Limb (tissue), 2 donors: ENCODE measurements around the gene ZKSCAN2.
A peak's percentile ranks its signal among the peaks of the same experiment; 100 is the strongest.

Experiments used
- DNase-seq, 2 donors: peaks; one replicate each; pipeline ENCODE4 v3.0.0-alpha.2; 2016; ENCODE audit errors: extremely low spot score in 2 of 2

The ZKSCAN2 gene

DNA sequence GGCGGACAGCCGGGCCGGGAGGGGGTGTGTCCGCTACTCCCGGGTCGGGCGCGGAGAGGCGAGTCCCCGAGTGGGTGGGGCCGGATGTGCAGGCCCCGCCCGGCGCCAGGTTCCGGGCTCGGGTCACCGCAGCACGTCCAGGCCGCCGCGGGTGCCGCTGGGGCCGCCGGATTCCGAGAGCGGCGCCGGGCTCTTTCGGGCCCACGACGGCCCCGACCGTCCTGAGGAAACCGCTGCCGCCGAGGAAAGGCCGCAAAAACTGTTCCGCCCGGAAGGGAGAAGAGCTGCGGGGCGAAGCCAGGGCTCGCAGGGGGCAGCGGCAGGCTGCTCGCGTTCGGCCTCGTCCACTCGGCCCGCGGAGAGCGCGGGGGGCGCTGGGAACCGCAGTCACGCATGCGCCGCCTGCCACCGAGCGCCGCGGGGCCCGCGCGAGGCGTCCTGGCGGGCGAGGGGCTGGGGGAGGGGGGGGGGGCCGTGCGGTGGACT lies at the start of gene ZKSCAN2:
Gene ZKSCAN2 (minus strand): TSS at position 376 of the 486 bp plus-strand sequence. CDS start 718 bp downstream, outside the sequence.
- DNase-seq: peak; percentile 81 to 96

DNA sequence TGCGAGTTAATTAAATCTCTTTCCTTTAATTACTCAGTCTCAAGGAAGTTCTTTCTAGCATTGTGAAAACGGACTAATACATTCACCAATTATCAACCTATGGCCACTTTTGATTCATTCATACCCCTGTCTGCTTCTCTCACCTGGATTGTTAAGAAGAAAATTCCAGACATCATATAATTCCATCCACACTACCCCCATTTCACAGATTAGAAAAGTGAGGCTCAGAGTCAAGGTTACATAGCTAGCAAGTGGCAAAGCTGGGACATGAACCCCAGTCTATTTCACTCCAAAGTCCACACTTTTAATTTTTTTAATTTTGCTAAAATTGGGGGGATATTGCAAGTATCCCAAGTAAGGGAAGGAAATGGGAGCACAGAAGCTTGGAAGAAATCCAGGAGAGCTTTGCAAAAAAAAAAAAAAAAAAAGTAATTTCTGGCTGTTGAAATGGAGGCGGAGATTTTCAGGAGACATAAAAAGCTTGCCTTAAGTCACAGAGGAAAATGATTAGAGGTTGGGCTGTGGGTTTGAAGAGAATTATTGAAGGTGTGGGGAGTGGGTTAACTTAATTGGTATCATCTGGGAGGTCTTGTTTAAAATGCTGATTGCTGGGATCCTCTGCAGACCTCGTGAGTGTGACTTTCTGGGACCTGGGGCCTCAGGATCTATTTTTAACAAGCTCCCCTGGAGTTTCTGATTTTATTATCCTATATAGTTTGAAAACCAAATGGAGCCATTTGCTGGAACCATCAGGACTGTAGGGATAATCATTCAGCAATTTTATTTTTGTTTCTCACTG lies 42.3 kb upstream of the ZKSCAN2 start:
- no peak for DNase-seq

DNA sequence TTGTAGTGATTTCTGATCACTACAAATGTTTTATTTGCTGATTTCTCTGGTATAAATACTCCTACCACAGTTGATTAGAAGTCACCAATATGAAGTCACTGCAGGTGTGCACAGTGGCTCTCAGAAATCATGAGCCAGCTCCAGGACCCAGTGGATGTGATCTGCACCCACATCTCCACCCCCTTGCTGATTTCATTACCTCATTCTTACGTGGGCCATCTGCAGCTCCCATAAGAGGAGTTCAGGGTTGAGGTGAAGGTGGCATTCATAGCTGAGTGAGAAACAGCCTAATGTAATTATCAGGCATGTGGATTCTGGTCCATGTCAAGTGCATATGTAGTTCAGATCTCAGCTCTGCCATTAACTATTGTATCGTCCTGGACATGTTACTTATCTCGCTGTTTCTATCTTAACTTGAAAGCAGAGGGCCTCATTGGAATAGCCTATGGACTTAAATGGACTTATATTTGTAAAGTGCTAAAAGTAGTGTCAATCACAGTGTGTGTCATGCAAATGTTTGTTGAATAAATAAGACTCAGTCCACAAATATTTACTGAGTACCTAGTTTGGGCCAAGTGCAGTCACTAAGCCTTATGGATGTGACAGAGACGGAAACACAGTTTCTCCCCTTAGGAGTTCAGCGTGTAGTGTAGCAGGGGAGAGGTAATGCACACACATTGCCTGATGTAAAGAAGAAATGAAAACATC lies 40.7 kb upstream of the ZKSCAN2 start:
- no peak for DNase-seq

DNA sequence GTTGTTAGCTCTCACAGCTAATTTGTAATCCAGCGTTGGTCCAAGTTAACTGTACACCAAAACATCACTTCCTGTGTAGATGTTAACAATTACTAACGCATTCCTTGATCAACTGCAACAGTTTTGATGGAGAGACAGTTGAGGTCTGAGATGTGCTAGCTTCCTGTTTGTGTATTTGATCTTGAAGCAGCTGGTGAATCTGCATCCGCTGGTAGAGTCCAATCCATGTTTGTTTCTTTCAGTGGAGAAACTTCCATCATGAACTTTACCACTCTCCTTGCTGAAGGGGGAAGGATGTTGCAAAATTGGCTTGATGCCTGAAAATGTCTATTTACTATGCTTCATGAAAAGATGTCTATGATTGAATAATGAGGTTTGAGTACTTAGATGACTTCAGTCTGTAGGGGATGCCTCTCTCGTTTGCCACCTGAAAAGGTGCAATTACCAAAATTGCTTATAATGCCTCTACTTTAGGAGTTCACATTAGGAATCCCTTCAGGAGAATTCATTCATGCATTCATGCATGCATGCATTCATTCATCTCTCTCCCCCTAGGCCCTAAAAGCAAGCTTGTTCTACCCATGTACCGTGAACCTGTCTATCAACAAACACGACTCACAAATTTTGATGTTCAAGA lies 39.6 kb upstream of the ZKSCAN2 start:
- no peak for DNase-seq

DNA sequence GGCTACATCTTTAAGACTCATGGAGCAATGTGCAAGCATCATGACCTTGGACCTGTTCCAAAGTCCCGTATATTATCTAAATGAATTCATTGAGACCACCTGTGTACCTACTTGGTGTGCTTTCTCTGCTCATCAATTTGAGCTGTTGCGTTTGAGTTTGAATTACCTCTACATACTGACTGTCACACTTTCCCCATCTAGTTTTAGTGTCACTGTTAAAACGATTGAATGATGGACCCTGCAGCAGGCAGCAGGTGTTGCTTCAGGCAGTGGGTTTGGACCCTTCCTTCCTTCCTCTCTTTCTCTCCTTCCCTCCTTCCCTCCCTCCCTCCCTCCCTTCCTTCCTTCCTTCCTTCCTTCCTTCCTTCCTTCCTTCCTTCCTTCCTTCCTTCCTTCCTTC lies 33.9 kb upstream of the ZKSCAN2 start:
- no peak for DNase-seq

DNA sequence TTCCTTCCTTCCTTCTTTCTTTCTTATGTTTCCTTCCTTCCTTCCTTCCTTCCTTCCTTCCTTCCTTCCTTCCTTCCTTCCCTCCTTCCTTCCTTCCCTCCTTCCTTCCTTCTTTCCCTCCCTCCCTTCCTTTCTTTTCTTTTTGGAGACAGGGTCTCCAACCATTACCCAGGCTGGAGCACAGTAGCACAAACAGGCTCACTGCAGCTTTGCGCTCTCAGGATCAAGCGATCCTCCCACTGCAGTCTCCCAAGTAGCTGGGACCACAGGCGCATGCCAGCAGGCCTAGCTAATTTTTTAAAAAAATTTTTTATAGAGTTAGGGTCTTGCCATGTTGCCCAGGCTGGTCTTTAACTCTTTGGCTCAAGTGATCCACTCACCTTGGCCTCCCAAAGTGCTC lies 31.8 kb upstream of the ZKSCAN2 start:
- DNase-seq: no peak

DNA sequence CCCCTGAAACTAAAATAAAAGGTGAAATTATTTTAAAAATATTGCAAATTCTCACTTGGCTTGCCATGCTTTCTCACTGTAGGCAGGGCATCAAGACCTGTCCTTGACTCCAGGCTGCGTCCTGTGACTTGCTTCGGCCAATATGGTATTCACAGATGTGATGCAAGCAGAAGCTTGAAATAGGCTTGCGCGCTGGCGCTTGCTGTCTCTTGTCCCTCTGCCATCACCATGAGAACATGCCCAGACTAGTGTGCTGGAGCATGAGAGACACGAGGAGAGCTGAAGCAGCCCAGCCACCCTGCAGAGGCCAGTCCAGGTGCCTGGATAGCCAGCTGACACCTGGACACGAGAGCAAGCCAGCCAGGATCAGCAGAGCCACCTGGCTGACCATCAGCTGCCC lies 21.8 kb upstream of the ZKSCAN2 start:
- no peak for DNase-seq

DNA sequence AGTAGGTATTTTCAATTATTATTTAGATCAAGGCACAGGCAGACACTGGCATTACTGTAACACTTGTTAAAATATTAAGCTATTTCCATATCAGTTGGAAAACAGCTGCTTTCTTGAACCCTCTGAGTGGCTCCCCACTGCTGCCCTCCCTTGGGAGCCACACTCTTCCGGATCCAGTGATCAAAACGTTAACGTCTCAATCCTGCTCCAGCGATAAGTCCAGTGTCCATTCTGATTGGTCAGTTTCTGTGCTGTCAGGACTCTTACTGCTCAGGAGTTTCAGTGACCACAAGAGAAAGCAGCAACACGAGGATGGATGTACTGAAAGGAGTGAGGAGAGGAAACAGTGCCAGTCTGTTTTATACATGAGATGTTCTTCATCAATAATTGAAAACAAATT lies 13.8 kb upstream of the ZKSCAN2 start:
- DNase-seq: no peak

DNA sequence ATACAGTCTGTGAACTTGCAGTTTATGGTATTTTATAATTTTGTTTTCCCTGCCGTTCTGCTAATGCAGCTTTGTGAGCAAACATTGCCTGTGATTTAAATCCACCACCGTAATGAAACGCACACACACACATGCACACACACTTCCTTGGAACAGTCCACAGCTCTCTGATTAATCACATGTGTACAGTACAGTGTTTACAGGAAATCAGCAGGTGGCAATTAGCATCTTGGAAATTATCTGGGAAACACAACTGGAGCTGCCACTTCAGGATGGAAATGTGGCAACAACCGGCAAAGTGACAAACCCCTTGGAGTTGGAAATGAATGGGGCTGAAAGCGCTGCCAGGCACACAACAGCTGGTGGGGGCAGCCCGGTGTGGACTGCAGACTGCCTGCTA lies 12.9 kb upstream of the ZKSCAN2 start:
- DNase-seq: no peak

DNA sequence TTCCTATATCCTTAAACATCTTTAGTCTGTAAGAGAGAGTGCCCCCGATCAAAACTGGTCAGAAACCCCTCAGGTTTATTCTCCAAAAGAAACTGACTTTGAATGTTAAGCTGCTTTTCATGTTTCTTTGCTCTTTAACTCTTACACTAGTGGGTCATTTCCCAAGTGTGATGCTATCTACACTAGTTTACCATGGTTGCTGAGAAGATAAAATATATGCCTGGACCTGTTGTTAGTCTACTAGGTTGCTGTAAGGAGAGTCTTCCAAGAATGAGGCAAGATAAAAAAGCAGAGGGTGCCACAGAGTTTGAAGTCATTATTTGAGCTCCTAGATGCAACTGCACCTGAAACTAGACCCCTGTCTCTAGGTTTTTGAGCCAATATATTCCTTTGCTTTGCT lies 12.2 kb upstream of the ZKSCAN2 start:
- DNase-seq: no peak

DNA sequence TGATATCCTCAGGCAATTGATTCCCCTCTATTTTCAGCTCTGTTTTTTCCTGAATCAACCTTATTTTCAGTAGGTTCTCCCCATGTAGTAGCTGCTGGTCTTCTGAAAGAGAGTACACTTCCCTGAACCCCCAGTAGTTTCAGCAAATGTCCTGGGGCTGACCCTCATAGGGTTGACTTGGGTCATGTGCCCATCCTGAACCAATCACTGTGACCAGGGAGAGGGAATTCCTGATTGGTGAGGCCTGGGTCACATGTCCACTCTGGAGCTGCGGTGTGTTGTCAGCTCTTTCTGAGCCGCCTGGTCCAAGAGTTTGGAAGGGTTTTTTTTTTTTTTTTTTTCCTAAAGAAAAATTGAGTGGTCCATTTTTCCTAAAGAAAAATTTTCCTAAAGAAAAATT lies 8.3 kb upstream of the ZKSCAN2 start:
- no peak for DNase-seq

DNA sequence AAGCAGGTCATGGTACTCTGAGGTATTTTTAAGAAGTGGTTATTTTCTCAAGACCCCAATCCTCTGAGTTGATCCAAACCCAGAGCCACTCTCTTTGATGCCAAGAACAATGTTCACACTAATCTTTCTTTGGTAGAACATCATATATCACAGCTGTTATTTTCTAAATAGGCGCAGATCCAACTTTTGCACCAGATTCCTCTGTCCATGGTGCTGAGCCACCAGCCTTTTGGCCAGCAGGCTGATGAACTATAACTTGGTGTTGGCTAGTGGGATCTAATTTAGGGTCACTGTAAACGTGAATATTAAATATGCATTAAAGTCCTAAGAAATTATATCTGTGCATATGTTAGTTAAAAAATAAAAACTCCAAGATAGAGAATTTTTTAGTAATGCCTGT lies 7.0 kb upstream of the ZKSCAN2 start:
- DNase-seq: peak; percentile 43 to 47

DNA sequence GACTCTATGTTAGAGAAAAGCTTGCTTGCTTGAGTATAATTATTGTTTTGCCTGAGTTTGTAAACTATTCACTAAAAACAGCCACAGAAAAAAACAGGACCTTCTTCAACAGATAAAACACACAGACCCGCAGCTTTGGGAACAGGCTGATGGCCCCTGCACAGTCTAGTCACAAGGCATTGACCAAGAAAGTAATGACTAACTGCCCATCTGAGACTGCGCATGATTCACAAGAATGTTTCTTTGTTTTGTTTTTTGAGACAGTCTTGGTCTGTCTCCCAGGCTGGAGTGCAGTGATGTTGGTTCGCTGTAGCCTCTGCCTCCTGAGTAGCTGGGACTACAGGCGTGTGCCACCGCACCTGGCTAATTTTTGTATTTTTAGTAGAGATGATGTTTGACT lies 2.8 kb upstream of the ZKSCAN2 start:
- DNase-seq: no peak

DNA sequence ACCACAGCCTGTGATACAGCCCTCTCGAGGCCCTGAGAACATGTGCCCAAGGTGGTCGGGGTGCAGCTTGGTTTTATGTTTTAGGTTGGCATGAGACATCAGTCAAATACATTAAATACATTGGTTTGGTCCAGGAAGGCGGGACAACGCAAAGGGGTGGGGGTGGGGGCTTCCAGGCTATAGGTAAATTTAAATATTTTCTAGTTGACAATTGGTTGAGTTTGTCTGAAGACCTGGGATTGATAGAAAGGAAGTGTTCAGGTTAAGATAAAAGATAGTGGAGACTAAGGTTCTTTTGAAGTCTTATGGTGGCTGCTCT lies 1.2 kb upstream of the ZKSCAN2 start:
- DNase-seq: no peak

DNA sequence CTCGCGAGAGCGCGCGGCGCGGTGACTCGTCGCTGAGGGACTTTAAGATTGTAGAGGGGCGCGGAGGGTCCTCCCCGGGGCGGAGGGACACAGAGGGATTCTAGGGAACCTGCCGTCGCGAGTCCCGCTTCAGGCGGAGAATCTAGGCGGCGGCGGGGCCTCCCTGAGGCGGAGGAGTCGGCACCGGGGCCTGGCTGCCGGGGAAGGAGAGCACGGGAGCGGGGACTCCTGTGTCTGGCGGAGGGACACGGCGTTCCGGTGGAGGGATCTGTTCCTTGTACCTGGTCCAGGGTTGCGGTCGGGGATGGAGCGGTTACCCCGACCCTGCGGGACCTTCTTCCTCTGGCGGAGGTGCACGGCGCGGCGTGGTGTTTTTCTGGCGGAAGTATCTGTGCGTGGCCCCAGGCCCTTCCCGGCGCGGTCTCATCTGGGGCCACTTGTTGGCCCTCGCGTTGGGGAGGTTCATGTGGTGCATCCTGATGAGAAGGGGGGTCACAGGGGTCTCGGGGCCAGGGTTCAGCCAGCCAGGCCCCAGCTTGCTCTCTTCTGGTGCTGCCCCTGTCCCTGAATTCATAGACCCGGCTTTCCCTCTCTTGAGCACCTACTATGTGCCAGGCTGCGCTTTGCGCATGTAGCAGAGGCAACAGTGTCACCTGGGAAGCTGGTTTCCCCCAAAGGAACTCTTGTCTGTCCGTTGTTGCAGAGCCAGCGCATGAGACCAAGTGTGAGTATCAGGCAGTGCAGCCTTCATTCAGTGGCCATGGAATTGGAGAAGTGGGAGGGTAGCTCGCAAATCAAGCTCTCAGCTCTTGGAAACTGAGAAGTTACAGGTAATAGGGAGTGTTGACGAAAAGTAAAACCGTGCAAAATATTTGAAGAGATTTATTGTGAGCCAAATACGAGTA lies 563 bp upstream of the ZKSCAN2 start:
- DNase-seq: peak in 1 of 2 donors; percentile 83

DNA sequence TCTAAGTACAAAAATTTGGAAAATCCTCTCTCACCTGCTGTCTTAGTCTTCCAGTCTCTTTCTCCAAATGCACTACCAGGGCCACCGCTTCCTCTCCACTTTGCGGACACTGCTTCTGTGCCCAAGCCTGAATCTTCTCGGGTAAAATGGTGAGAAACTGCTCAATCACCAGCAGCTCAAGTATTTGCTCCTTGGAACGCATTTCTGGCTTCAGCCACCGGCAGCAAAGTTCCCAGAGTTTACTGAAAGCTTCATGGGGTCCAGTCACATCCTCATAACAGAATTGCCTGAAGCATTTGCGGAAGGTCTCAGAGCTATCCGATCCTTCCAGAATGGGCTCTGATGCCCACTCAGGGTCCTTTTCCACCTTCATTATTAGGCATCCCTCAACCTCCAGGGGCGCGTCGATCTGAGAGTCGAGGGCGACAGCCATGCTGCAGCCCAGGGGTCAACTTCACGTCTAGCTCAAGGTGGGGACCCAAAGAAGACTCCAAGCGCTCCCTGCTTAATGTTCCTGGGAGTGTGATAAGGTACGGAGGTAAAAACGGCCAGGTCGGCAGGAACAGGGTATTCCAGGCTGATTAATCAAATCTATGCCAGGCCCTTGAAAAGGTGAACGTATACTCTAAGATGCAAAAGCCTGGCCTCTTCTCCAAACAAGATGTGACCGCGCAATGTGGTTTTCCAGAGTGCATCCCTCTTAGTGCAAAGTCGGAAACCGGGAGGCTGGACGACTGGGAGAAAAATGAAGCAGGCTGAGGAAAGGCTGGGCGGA lies 763 bp downstream of the ZKSCAN2 start:
- peak in 1 of 2 donors; percentile 43 for DNase-seq

DNA sequence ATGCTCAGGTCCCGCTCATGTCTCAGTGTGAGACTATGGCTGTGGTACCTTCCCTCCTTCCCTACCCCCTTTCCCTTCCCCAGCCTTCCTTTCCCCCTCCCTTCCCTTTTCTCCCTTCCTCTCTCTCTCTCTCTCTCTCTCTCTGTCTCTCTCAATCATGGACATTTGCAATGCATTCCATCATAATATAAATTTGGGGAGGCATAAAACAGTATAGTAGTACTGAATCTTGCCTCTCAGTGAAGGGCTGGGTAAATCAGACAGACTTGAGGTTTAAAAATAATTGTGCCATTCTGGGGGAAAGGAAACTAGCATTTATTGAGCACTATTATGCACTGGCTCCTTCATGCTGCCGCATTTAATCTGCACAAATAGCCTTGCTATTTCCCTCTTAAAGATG lies 4.3 kb downstream of the ZKSCAN2 start:
- no peak for DNase-seq

DNA sequence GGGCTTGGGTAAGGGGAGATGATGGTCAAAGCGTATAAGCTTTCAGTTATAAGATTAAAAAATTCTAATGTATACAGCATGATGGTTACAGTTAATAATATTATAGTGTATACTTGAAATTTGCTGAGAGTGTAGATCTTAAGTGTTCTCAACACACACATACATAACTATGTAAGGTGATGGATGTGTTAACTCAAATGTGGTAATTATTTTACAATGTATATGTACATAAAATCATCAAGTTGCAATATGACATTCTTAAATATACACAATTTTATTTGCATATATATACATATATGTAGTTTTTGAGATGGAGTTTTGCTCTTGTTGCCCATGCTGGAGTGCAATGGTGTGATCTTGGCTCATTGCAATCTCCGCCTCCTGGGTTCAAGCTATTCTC lies 7.2 kb downstream of the ZKSCAN2 start:
- DNase-seq: no peak

DNA sequence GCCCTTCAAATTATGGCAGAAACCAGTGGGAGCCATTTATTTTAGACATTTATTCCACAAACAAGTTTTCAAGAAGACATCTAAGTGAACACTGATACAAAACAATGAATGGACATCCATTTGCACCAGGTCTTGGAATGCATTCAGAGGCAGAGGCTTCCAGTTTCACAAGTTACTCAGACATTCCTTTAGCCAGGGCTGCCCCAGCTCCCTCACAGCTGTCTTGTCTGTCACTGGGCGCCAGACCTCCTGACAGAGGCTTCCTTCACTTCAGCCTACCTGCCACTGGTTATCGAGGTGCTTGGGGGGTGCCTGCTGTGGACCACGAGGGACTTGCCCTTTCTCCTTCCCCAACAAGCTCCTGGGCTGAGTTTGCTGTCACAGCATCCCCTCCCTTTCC lies 21.7 kb downstream of the ZKSCAN2 start:
- DNase-seq: no peak

DNA sequence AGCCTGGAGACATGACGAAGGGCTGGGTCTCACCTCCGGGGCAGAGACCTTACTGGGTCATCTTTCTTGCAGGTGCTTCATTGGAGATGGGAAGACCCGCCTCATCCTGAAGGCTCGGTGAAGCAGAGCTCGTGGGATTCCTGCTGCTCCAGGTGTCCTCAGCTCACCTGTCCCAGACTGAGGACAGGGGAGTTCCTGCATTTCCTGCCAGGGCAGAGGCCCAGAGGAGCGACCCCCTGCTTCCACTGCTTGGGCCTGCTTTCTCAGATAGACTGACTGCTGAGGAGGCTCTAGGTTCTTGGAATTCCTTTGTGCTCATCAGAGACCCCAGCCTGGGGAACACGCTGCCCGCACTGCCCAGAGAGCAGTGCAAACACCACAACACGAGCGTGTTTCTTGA lies 29.3 kb downstream of the ZKSCAN2 start:
- DNase-seq: no peak
